HEK293T (cell line): ENCODE measurements around the gene NECAB2.

ENCODE experiments used
- FOXK2 ChIP-seq: fragments of 450-650 bp; IDR thresholded peaks from 2 replicates; pipeline ENCODE4 v1.6.1; 2016; ENCODE audit warnings: mild to moderate bottlenecking
- TARDBP ChIP-seq: fragments of 450-650 bp; IDR thresholded peaks from 2 replicates; pipeline ENCODE4 v1.6.1; 2016

DNA sequence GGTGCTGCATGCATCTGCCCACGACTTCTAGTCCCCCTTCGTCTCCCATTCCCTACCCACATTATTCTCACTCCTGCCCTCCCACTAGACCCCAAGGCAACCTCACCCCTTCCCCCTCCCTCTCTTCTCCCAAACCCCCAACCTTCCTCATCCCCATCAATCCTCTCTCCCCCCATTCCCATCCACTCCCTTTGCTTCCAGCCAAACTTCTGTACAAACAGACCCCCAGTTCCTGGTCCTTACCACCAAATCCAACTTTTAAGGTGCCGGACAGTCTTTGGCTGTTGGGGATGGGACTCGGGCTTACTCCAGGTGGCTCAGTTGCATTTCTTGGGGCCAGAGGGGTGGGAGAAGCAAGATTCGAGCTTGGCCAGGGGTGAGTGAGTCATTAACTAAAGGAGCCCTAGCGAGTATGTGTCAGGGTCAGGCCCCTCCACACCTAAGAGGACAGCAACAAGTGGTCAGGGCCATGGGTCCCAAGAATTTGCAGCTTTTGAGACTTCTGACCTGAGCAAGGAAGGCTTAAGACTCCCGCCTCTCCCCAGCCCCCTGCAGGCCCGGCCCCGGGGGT is 74.3 kb downstream of the NECAB2 start, which contains the start of gene SLC38A8:
- no peak for TF ChIP-seq FOXK2
- TF ChIP-seq TARDBP: no peak
